ENCODE measurements around the gene ATOSA.

Gene ATOSA

DNA sequence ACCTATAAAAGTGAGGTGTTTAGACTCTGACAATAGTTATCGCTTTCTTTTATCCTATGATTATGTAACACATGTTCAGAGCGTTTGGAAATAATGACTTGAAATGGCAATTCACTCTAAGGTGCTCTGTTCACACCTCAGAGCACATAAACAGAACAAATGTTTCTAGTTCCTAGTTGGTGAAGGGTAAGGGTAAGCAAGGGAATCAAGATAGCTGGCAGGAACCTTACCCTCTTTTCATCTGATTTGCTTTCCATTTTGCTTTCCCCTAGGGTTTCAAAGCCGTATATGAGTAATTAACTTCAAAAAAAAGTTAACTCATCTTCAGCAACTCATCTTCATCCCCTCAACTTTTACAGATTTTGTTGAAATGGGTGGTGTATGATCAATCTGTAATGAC is 2.3 kb upstream of the ATOSA start:
- DNase-seq: no peak

DNA sequence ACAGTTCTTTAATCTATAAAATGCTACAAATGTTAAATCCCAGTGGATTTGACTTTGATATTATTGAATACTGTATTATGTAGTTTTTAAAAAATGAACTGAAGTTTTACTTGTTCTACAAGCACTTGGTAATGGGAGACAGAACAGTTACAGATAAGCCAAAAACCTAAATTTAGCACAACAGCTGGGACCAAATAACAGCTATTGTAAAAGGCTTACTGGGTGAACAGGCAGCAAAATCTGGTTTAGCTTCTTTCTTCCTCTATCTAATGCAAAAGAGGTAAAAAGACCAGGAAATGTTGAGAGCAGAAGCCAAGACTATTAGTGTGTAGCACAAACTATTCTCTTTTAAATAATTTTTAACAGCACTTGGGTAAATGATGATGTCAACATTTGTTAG is 1.6 kb upstream of the ATOSA start:
- no peak for DNase-seq

DNA sequence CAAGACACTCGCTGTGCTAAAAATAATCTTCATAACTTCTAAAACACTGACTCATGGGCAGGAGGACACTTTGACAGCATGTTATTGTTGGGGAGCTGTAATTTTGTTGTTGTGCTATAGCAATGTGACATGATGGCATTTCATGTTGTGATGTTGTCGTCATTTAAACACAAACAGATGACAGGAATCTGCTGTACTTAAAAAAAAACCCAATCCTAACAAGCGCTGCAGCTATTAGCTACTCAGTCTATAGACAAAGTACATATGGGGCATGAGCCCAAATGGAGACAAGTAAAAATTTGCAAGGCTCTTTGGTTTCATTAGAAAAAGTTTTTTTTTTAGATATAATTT is 828 bp upstream of the ATOSA start:
- DNase-seq: no peak

DNA sequence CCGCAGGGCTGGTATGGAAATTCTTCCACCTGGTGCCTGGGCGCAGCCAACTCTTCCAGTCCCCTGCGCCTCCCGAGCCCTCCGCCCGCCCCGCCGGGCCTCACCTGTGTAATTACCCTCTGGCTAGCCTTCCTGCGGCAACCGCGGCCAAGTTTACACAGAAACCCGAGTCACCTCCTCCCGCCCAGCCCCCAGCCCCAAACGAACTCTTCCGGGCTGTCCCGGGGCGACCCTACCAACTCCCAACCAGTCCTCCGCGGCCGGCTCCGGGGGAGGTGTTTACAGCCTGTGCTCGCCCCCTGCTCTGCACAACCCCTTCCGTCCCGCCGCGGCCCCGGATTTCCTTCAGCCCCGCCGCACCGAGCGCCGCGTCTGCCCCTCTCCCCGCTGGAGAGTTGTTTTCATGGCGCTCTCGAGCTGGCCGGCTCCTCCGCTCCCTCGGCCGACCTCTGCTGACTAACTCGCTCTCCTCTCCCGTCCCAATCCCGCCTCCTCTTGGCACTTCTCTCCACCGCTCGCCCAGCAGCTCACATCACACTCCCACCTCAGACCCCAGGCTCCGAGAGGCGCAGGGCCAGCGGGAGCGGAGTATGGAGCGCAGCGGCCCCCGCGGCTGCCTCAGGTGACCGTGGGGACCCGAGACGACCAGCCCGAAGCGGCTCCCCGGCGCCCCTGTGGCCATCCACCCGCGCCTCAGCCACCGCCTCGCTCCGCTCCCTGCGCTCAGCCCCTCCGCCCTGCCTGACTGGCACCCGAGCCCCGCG is 538 bp downstream of the ATOSA start:
- peak; percentile 52 for DNase-seq

DNA sequence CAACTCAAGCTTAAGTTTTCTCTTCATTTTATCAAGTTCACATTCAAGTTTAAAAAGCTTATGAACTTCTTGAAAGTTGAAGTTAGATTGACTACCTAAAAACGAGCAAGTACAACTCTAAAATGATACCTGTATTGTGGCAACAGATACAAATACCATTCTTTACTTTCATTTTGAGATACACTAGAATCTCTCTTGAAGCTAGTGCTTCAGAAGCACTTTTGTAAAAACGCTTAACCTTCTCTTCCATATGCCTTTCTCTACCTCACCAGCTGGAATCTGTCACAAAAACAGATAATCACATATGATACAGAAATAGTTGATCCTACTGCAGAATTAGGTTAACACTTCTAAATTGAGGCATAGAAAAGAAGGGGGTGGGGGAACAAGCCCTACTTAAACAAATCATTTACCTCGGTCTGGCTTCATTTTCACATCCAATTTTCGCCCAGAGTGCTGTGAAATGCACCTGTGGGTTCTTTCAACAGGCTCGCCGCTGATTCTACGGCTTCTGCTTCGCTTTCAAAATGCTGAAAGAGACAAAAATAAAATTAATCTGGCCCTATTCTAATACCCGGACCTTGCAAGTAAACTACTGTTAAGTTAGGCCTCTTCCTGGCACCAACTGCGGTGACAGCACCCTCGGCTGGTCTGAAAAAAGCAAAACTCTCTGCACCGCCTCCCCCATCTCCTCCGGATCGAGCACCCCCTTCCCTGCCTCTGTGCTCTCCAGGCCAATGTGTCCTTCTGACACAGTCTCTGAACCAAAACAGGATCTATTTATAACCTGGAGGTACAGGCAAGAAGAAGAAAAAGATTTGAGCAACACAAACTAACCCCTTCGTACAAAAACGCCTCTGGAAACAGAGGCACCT is 1.4 kb downstream of the ATOSA start:
- DNase-seq: peak; percentile 52

DNA sequence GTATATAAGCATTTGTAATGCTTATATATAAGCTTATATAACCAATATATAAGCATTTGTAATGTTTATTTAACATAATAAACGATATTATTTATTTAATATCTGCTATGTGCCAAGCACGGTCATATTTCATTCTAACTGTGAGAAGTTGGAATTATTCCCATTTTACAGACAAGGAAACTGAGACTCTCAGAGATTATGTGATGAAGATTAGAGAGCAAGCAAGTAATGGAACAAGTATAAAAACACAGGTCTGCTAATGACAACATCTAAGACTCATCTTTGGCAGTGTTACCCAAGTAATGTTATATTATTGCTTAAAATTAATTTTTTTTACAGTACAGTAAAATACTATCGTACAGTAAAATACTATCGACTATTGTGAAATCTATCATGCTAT is 4.4 kb downstream of the ATOSA start:
- no peak for DNase-seq

DNA sequence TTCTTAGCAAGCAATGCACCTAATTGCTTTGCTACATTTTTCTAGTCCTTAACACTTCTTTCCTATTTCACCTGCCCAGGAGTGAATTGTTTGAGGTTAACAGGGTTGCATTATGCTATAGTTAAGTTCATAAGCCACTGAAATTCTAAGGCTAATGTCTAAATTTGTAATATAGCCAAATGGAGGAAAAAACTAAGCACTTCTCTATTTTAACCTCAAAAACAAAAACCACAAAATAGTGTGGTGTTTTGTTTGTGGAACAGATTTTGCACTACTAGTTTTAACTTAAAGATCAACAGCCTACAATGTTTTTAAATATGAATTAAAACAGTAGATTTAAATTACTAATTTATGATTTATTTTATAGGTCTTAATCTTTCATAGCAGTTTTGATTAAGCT is 5.5 kb downstream of the ATOSA start:
- no peak for DNase-seq

DNA sequence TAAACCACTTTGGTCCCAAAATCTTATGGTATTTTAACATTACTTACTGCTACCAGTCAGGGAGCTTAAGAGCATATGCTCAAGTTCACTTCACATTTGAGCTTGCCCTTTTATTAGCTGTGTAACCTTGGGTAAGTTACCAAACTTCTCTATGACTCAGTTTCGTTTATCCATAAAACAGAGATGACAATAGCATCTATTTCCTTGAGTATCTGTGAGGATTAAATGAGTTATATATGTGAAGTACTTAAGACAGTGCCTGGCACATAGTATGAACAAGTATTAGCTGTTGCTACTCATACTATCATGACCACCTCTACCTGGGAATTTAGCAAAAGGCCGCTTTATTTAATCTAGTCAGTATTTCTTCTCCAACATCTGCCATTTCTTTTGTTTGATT is 5.9 kb downstream of the ATOSA start:
- no peak for DNase-seq

DNA sequence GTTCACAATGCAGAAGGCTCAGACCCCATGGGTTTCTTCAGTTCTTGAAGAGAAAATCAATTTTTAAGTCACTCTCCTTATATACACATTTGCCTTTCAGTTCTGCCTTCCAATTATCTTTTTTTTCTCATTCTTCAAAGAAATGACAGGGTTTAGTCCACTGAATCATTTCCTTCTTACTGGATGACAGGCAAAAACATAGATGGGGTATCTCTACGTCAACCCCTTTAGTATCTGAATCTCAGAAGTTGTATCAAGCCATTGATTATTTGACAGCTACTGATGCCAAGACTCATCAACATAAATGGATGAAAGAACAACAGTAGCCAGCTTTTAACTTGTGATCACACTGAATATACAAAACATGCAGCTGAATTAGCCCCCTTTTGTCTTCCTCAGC is 6.5 kb downstream of the ATOSA start:
- no peak for DNase-seq

DNA sequence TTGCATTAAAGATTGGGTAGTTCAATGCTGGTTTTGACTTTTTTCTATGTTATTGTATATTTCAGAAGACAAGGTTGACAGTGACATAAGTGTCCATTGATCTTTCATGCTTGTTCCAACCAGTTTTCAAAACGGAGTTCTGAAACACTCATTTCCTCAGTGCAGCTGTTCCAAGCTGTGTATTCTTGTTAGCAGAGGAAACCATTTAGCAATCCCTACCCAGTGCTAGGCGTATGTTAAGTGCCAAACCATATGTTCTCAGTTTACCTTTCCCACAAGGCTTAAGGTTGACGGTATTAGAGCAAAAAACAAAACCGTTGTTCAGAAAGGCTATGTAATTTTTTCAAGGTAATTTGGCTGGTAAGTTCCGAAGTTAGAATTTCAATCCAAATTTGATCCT is 9.1 kb downstream of the ATOSA start:
- no peak for DNase-seq

DNA sequence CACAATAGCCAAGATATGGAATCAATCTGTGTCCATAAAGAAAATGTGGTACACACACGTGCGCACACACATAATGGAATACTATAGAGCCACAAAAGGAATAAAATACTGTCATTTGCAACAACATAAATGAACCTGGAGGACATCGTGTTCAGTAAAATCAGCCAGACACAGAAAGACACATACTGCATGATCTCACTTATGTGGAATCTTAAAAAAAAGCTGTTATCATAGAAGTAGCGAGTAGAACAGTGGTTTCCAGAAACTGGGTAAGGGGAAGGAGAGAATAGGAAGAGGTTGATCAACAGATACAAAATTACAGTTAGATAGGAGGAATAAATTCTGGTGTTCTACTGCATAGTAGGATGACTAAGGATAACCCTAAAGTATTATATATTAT is 11.1 kb downstream of the ATOSA start:
- DNase-seq: no peak

DNA sequence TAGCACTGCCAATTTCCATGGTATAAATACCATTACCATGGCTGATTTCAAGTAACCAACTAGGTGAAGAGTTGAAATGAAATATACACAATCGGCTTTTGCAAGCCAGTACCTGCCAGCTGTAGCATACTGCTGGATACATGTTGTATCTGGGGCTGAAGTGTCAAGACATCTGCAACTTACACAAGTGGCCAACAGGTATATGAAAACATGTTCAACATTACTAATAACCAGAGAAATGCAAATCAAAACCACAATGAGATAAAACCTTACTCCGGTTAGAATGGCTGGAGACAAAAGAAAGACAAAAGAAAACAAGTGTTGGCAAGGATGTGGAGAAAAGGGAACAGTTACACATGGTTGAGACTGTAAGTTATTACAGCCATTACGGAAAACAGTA is 11.6 kb downstream of the ATOSA start:
- no peak for DNase-seq

DNA sequence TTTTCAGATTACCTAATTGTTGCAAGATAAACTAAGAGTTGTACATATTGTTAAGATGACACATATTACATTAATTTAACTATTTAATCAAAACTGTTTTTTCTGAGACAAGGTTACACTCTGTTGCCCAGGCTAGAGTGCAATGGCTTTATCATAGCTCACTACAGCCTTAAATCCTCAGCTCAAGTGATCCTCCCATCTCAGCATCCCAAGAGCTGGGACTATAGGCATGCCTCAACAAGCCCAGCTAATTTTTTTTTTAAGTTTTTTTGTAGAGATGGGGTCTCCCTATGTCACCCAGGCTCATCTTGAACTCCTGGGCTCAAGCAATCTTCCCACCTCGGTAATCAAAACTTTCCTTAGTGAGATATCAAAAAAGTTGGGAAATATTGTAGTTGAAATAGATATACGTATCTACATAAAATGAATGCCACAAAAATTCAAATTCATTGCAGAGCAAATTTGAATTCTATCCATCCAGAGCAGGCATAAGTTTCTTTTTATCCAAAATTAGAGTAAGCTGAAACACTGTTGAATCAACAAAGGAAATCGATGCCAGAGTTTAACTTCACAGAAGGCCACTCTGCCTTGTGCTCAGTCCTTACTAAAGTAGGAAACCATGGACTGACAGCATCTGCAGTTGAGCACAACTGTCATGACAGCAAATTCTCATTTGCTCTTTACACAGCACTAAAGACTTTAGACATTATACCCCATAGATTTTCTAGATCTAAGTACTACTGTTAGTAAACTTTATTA is 15.5 kb downstream of the ATOSA start:
- no peak for DNase-seq

DNA sequence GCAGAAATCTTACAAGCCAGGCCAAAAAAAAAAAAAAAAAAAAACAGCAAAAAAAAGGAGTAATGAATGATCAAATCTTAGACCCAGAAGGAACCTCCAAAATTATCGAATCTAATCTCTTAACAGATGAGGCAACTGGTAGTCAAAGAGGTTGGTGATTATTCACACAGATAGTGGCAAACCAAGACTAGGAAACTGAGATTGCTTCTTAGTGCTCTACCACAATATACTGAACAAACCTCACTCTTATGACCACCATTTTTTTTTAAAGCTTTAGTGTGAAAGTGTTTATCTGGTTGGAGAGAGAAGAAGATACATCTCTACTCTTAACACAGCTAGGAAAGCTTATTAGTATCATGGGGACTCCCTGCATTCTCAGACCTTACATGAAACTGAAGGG is 17.3 kb downstream of the ATOSA start:
- DNase-seq: no peak

DNA sequence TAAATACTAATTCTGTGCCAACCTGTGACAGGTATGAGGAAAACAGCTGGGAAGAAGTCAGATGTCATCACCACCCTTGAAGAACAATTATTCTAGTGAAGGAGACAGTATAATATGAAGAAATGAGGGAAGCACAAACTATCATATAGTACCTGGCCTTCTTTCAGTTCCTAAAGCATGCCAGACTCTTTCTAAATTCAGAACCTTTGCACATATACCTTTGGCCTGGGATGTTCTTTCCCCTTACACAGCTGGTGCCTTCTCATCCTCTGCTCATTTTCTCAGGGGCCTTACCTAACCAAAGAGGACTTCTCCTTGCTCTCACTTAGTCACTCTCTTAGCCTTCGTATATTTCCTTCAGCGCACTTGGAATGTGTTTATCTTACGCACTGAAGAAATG is 19.0 kb downstream of the ATOSA start:
- DNase-seq: no peak

DNA sequence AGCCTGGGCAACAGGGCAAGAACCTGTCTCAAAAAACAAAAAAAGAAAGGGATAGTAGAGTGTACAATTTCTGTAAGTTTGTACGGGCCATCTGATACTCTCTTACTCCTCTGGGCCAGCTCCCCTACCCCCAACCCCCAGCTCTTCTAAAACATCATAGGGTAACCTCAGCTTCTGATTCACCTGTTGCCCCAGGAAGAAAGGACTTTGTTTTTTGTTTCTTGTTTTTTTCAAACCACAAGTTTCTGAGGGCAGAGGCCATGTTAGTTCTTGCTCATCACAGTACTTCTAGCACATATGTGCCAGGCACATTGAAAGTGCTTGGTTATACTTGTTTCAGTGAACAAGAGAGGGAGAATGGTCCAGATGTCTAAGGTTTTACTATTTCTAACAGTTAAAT is 20.2 kb downstream of the ATOSA start:
- DNase-seq: no peak

DNA sequence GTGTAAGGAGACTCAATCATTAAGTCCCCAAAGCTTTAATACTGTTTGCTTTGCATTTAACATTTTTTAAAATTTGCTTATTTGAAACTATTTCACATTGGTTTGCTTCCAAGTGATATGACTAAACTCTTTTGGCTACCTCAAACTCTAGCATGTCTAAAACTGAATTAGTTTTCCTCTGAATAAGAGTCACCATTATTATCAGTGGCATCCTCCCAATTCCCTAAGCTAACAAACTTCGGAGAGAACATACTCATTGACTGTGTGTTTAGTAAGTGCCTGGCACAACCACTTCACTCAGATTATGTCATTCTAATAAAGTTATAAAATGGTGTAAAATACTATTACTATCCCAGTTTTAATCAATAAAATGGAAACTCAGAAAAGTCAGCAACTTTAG is 21.9 kb downstream of the ATOSA start:
- DNase-seq: no peak

DNA sequence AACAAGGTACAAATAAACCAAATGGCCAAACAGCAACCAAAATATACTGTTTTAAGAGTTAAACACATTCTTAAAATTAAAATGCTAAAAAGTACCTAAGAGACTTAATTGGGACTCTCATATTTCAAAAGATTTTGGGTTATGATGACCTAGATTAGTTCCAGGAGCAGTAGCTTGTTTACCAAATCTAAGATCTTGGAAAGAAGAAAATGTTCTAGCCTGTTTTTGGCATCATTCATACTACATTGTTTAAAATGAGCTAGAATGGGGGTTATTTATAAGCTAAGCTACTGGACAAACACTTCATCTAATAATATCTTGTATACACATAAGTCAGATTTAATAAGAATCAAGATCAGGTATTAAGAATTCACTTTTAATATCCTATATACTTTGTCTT is 22.8 kb downstream of the ATOSA start:
- DNase-seq: no peak

DNA sequence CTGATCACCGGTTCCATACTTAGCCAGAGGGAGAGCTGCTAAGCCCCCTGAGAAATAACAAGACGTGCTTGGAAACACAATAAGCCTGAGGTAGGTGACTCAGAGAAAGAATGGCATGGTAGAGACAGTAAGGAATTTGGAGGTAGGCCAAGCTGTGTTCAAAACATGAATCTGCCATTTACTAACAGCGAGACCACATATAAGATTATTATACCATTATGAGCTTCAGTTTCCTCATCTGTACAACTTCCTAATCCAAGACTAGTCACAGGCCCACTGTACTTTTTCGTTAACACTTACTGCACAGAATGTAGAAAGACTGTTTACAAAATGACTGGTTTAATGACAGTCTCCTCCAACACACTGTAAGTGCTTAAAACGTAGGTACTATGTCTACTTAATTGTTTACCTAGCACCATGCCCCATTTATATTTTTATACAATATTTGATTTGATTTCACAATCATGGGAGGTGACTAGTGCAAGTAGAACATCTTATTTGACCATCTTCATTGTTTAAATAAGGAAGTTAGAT is 25.7 kb downstream of the ATOSA start:
- peak; percentile 17 for DNase-seq

DNA sequence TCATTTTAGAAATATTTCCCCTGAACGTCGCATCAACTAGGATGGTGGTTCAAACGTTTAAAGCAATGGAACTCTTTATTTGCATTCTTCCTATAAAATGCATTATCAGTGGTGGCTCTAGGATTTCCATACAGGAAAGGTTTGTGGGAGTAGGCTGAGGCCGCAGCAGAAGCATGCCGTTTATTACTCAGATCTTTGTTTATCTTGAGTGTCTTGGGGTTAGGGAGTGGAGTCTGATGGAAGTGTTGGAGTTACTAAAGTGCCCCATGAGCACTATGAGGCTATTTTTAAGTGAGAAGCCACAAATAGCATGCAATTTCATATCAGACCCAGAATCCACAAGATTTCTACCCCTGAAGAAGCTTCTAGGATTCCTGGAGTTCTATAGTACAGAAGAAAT is 26.2 kb downstream of the ATOSA start:
- no peak for DNase-seq

DNA sequence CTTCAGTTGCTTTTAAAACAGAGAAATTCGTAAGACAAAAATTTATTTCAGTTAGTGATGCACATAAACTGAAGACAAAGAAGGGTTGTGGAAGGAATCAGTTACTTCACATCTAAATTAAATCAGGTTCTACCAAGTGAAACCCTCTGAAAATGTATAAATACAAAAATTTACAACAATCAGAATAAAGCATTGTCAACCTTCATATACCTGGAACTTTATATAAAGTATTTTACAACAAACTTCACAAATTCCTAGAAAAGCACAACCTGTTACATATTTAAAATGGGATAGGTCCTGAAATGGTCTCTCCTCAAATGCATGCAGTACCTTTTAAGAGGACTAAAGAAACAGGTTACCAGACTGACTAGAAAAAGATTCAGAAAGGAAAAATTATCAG is 26.9 kb downstream of the ATOSA start:
- peak; percentile 46 for DNase-seq

DNA sequence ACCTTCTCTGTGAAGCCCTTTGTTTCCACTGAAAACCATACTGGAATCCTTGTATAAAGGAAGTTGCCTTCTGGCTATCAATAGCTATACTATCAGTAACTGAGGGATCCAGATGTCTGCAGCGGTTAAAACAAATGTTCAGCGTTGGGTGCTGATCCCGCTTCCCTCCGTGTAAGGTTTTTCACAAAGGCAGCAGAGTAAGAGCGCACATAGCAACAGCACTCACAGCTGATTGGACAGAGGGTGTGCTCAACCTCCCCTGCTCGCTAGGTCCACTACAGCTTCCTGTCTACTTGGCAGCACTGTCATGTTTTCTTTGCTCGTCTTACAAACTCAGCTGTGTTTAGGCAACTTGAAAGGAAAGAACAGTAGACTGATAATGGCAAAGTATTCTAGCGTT is 27.3 kb downstream of the ATOSA start:
- DNase-seq: peak; percentile 67

DNA sequence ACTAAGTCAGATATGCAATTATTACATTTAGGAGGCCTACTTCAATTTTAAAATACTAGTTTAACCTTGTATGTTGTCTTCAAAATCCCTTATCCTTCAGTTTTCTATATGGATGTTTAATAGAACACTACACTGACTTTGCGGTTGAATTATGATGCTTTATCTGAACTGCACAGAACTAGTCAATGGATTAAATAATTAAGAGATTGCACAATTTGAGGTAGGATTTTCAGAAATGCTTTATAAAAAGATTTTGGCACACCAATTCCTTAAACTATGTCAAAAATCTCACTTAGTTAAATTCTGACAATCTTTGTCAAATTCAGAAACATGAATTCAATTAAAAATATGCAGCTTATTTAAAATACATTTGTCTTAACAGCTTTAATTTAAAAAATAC is 28.1 kb downstream of the ATOSA start:
- no peak for DNase-seq

DNA sequence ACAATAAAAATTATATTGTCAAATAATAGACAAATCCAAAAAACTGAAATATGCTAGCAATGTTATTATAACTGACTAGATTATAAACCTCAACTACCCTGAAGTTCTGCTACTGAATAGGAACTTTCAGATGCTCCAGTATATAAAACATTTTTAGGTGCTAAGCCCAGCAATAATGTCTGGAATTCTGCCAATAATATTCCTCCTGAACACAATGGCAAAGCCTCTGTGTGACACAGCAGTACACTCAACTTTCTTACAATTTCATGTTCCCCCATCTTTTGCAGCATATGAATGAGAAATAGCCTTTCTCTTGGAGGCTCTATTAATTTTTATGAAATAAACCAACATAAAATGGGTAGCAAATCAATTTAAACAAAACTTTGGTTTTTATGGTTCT is 29.5 kb downstream of the ATOSA start:
- no peak for DNase-seq
